OCI-LY3 (cell line): ENCODE data around the gene AACS.

Experiments used
- H2AFZ ChIP-seq: fragments of 200-600, 300-600 bp; shearing (Covaris generic); 2 replicates; pipeline ENCODE4 v1.6.0; 2014; ENCODE audit warnings: antibody characterized with exemption, low read depth, low read length
- H3K27ac ChIP-seq: fragments of 200-600, 300-600 bp; sonication (generic); 2 replicates; pipeline ENCODE4 v1.5.1; 2014; ENCODE audit warnings: mild to moderate bottlenecking, low read length, moderate library complexity, mixed read lengths
- H3K27me3 ChIP-seq: fragments of 200-600, 300-600 bp; sonication (generic); 2 replicates; pipeline ENCODE4 v1.6.1; 2014; ENCODE audit warnings: low read depth, low read length, mixed read lengths
- H3K36me3 ChIP-seq: fragments of 200-600, 300-600 bp; sonication (generic); replicated peaks from 2 replicates; pipeline ENCODE3; 2014; ENCODE audit warnings: low read depth, low read length, mixed read lengths
- H3K4me1 ChIP-seq: fragments of 300-600, 200-600 bp; sonication (generic); 2 replicates; pipeline ENCODE4 v1.6.1; 2014; ENCODE audit warnings: low read length, mixed read lengths
- H3K4me2 ChIP-seq: fragments of 200-600, 300-600 bp; sonication (generic); 2 replicates; pipeline ENCODE4 v1.6.1; 2014; ENCODE audit warnings: low read length, mixed read lengths
- H3K4me3 ChIP-seq: fragments of 300-600, 200-600 bp; sonication (generic); 2 replicates; pipeline ENCODE4 v1.5.1; 2014; ENCODE audit warnings: antibody characterized with exemption, mild to moderate bottlenecking, low read length, moderate library complexity
- H3K79me2 ChIP-seq: fragments of 300-600, 200-600 bp; shearing (Covaris generic); 2 replicates; pipeline ENCODE4 v1.6.1; 2014; ENCODE audit warnings: mild to moderate bottlenecking, low read length, mixed read lengths
- H3K9ac ChIP-seq: fragments of 300-600, 200-600 bp; shearing (Covaris generic); 2 replicates; pipeline ENCODE4 v1.6.0; 2014; ENCODE audit warnings: mild to moderate bottlenecking, low read length, moderate library complexity
- H3K9me3 ChIP-seq: fragments of 200-600, 300-600 bp; shearing (Covaris generic); 2 replicates; pipeline ENCODE4 v1.6.1; 2014; ENCODE audit warnings: low read length, mixed read lengths; ENCODE audit not compliant: insufficient read depth
- H4K20me1 ChIP-seq: fragments of 200-600, 300-600 bp; sonication (generic); 2 replicates; pipeline ENCODE4 v1.6.1; 2016; ENCODE audit warnings: low read length, mixed read lengths; ENCODE audit not compliant: insufficient read depth
- CTCF ChIP-seq: fragments of 200-600, 300-600 bp; sonication (generic); IDR thresholded peaks from 2 replicates; pipeline ENCODE4 v1.5.1; 2014; ENCODE audit warnings: antibody characterized with exemption, low read length, low read depth
- EZH2phosphoT487 ChIP-seq: fragments of 200-600 bp; shearing (Covaris generic); IDR thresholded peaks from 2 replicates; pipeline ENCODE4 v1.6.1; 2018; ENCODE audit warnings: antibody characterized with exemption, mixed run types, low read depth

AACS gene

GRCh38 chr12:125133616-125134015 lies 68.4 kb downstream of the AACS start:
- Histone ChIP-seq H3K79me2 (no peaks in the 10 kb centered on the region), H3K27me3 (no peaks in the 10 kb centered on the region), H3K9ac (no peak overlapping the region), H3K4me3 (no peak overlapping the region), H4K20me1 (no peaks in the 10 kb centered on the region), H3K4me1 (no peaks in the 10 kb centered on the region), H3K9me3 (no peaks in the 10 kb centered on the region), H3K4me2 (no peak overlapping the region), H3K36me3 (no peaks in the 10 kb centered on the region), H3K27ac (no peak overlapping the region), H2AFZ (no peak overlapping the region)
- TF ChIP-seq EZH2phosphoT487, result no peak

- H3K36me3 ChIP-seq, result peaks cover 3% of the 10 kb centered on the region
- H3K79me2 ChIP-seq, result no peaks in the 10 kb centered on the region
- TF ChIP-seq CTCF, result no peak
- H3K4me3 ChIP-seq, result no peak overlapping the region
- no peaks in the 10 kb centered on the region for H4K20me1 ChIP-seq
- H3K4me2 ChIP-seq, result no peak overlapping the region
- no peak overlapping the region for H3K9ac ChIP-seq
- H3K27ac ChIP-seq, result no peak overlapping the region
- no peaks in the 10 kb centered on the region for H3K9me3 ChIP-seq
- H2AFZ ChIP-seq, result no peak overlapping the region
- H3K27me3 ChIP-seq, result no peaks in the 10 kb centered on the region
- peaks cover 3% of the 10 kb centered on the region; the same call in 1 of the 2 replicates for H3K4me1 ChIP-seq
Observed at GRCh38 chr12:125134576-125134975, 69.3 kb downstream of the AACS start.

- H4K20me1 ChIP-seq, result no peaks in the 10 kb centered on the region; the same call in 1 of the 2 replicates
- H2AFZ ChIP-seq, result no peak overlapping the region
- no peak overlapping the region for H3K4me3 ChIP-seq
- no peak overlapping the region for H3K9ac ChIP-seq
- H3K27me3 ChIP-seq, result no peaks in the 10 kb centered on the region
- peaks cover 6% of the 10 kb centered on the region; the same call in 1 of the 2 replicates for H3K4me1 ChIP-seq
- H3K9me3 ChIP-seq, result no peaks in the 10 kb centered on the region
- H3K27ac ChIP-seq, result no peak overlapping the region
- H3K36me3 ChIP-seq, result peaks cover 3% of the 10 kb centered on the region
- no peak overlapping the region for H3K4me2 ChIP-seq
- no peaks in the 10 kb centered on the region for H3K79me2 ChIP-seq
- TF ChIP-seq CTCF, result no peak
- no peak for TF ChIP-seq EZH2phosphoT487
Observed at GRCh38 chr12:125135906-125136305, 70.7 kb downstream of the AACS start.

- H2AFZ ChIP-seq, result no peak overlapping the region
- no peaks in the 10 kb centered on the region for H3K9me3 ChIP-seq
- H3K9ac ChIP-seq, result no peak overlapping the region
- no peaks in the 10 kb centered on the region for H3K27me3 ChIP-seq
- no peak overlapping the region for H3K4me2 ChIP-seq
- H3K4me1 ChIP-seq, result peaks cover 6% of the 10 kb centered on the region; the same call in 1 of the 2 replicates
- H4K20me1 ChIP-seq, result no peaks in the 10 kb centered on the region; the same call in 1 of the 2 replicates
- H3K4me3 ChIP-seq, result no peak overlapping the region
- no peaks in the 10 kb centered on the region for H3K79me2 ChIP-seq
- H3K27ac ChIP-seq, result no peak overlapping the region
- peaks cover 3% of the 10 kb centered on the region for H3K36me3 ChIP-seq
- TF ChIP-seq EZH2phosphoT487 (no peak), CTCF (no peak)
Observed at GRCh38 chr12:125136702-125137101, 71.5 kb downstream of the AACS start.
